ENCODE results near the gene MPND. TPM values are rescaled to one million over a fixed set of nuclear protein-coding genes. Genes with fewer than 3 reads are reported as not detected.
A peak's percentile ranks its signal among the peaks of the same experiment; 100 is the strongest.

The MPND gene
- total and polyA plus RNA-seq, 2 of the 13 experiments (the other 11 are each of a cell fraction or from before 2014, with no cell fraction given) = 10.8 to 15.8 TPM

DNA sequence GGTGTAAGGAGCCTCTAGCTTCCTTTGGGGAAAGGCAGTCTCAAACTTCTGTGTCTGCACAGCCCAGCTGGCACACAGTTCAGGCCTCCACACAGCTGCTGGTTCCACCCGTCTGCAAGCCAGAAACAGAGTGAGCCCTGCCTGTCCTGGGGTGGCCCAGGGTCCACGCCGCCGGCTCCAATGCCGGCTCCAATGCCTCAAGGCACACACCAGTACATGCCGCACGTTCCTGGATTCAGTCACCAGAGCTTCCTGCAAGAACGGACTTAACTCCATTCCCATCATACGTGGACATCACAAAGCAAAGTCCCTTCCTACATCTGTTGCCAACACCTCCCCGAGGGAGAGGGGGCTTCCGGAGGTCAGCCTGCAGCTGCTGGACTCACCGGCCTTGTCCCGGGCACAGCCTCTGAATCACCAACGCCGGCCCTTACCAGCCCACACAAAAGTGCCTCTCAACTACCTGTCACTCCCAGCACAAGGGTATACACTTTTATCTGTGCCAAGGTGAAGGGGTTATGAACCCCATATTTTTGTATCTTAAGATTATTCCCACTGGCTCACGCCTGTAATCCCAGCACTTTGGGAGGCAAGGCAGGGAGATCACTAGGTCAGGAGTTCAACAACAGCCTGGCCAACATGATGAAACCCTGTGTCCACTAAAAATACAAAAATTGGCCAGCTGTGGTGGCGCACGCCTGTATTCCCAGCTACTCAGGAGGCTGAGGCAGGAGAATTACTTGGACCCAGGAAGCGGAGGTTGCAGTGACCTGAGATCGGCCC is 48.5 kb downstream of the MPND start (continued):
- TF ChIP-seq FOXA1 (IDR thresholded peaks at IDR 0.05) = no peak
- TF ChIP-seq FOXA1 (CRISPR knock-in tag; IDR thresholded peaks at IDR 0.05) = no peak
- no peak for TF ChIP-seq KLF6 (CRISPR knock-in tag; IDR thresholded peaks at IDR 0.05)
- TF ChIP-seq, protein P1, sequence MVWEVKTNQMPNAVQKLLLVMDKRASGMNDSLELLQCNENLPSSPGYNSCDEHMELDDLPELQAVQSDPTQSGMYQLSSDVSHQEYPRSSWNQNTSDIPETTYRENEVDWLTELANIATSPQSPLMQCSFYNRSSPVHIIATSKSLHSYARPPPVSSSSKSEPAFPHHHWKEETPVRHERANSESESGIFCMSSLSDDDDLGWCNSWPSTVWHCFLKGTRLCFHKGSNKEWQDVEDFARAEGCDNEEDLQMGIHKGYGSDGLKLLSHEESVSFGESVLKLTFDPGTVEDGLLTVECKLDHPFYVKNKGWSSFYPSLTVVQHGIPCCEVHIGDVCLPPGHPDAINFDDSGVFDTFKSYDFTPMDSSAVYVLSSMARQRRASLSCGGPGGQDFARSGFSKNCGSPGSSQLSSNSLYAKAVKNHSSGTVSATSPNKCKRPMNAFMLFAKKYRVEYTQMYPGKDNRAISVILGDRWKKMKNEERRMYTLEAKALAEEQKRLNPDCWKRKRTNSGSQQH (CRISPR knock-in tag; IDR thresholded peaks at IDR 0.05; ENCODE audit: low read depth) = 0 out of 2 replicates have a peak, but pooled peaks have one; percentile 22
- TF ChIP-seq, protein P2, sequence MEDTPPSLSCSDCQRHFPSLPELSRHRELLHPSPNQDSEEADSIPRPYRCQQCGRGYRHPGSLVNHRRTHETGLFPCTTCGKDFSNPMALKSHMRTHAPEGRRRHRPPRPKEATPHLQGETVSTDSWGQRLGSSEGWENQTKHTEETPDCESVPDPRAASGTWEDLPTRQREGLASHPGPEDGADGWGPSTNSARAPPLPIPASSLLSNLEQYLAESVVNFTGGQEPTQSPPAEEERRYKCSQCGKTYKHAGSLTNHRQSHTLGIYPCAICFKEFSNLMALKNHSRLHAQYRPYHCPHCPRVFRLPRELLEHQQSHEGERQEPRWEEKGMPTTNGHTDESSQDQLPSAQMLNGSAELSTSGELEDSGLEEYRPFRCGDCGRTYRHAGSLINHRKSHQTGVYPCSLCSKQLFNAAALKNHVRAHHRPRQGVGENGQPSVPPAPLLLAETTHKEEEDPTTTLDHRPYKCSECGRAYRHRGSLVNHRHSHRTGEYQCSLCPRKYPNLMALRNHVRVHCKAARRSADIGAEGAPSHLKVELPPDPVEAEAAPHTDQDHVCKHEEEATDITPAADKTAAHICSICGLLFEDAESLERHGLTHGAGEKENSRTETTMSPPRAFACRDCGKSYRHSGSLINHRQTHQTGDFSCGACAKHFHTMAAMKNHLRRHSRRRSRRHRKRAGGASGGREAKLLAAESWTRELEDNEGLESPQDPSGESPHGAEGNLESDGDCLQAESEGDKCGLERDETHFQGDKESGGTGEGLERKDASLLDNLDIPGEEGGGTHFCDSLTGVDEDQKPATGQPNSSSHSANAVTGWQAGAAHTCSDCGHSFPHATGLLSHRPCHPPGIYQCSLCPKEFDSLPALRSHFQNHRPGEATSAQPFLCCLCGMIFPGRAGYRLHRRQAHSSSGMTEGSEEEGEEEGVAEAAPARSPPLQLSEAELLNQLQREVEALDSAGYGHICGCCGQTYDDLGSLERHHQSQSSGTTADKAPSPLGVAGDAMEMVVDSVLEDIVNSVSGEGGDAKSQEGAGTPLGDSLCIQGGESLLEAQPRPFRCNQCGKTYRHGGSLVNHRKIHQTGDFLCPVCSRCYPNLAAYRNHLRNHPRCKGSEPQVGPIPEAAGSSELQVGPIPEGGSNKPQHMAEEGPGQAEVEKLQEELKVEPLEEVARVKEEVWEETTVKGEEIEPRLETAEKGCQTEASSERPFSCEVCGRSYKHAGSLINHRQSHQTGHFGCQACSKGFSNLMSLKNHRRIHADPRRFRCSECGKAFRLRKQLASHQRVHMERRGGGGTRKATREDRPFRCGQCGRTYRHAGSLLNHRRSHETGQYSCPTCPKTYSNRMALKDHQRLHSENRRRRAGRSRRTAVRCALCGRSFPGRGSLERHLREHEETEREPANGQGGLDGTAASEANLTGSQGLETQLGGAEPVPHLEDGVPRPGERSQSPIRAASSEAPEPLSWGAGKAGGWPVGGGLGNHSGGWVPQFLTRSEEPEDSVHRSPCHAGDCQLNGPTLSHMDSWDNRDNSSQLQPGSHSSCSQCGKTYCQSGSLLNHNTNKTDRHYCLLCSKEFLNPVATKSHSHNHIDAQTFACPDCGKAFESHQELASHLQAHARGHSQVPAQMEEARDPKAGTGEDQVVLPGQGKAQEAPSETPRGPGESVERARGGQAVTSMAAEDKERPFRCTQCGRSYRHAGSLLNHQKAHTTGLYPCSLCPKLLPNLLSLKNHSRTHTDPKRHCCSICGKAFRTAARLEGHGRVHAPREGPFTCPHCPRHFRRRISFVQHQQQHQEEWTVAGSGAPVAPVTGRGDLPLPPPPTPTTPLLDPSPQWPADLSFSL (CRISPR knock-in tag; IDR thresholded peaks at IDR 0.05) = peak; percentile 68
- no peak for TF ChIP-seq ZNF549 (CRISPR knock-in tag; IDR thresholded peaks at IDR 0.05)
- no peak for TF ChIP-seq ZSCAN30 (CRISPR knock-in tag; IDR thresholded peaks at IDR 0.05)
- TF ChIP-seq ZFY (CRISPR knock-in tag; IDR thresholded peaks at IDR 0.05) = peak; percentile 50
- TF ChIP-seq ZNF451 (CRISPR knock-in tag; IDR thresholded peaks at IDR 0.05) = no peak
- no peak for TF ChIP-seq KAT7 (CRISPR knock-in tag; IDR thresholded peaks at IDR 0.05; ENCODE audit: borderline replicate concordance)
- peak; percentile 32 for TF ChIP-seq RBM22 (optimal IDR thresholded peaks at IDR 0.05; ENCODE audit: low read length)
- TF ChIP-seq ZNF598 (CRISPR knock-in tag; IDR thresholded peaks at IDR 0.05; ENCODE audit: borderline replicate concordance) = no peak
- 0 out of 2 replicates have a peak, but pooled peaks have one; percentile 55 for TF ChIP-seq PITX1 (CRISPR knock-in tag; IDR thresholded peaks at IDR 0.05)
- TF ChIP-seq, protein P3, sequence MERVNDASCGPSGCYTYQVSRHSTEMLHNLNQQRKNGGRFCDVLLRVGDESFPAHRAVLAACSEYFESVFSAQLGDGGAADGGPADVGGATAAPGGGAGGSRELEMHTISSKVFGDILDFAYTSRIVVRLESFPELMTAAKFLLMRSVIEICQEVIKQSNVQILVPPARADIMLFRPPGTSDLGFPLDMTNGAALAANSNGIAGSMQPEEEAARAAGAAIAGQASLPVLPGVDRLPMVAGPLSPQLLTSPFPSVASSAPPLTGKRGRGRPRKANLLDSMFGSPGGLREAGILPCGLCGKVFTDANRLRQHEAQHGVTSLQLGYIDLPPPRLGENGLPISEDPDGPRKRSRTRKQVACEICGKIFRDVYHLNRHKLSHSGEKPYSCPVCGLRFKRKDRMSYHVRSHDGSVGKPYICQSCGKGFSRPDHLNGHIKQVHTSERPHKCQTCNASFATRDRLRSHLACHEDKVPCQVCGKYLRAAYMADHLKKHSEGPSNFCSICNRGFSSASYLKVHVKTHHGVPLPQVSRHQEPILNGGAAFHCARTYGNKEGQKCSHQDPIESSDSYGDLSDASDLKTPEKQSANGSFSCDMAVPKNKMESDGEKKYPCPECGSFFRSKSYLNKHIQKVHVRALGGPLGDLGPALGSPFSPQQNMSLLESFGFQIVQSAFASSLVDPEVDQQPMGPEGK (CRISPR knock-in tag; IDR thresholded peaks at IDR 0.05) = peak; percentile 66; the same call in 1 of the 2 replicates
- TF ChIP-seq HNF4A (CRISPR knock-in tag; IDR thresholded peaks at IDR 0.05) = peak; percentile 74
- TF ChIP-seq, protein P4, sequence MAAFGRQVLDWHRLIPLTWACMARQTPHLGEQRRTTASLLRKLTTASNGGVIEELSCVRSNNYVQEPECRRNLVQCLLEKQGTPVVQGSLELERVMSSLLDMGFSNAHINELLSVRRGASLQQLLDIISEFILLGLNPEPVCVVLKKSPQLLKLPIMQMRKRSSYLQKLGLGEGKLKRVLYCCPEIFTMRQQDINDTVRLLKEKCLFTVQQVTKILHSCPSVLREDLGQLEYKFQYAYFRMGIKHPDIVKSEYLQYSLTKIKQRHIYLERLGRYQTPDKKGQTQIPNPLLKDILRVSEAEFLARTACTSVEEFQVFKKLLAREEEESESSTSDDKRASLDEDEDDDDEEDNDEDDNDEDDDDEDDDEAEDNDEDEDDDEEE (CRISPR knock-in tag; IDR thresholded peaks at IDR 0.05) = 0 out of 2 replicates have a peak, but pooled peaks have one; percentile 33
- peak; percentile 11; the same call in 1 of the 2 replicates for TF ChIP-seq NR2F2 (IDR thresholded peaks at IDR 0.05; ENCODE audit: borderline replicate concordance, low read depth)
- TF ChIP-seq BHLHE40 (IDR thresholded peaks at IDR 0.05; ENCODE audit: low read length) = peak; percentile 52
- no peak for TF ChIP-seq ZNF468 (CRISPR knock-in tag; IDR thresholded peaks at IDR 0.05)
- peak; percentile 52 for TF ChIP-seq RBM39 (IDR thresholded peaks at IDR 0.05; ENCODE audit: low read depth, low read length, poor library complexity, severe bottlenecking)

Data from HepG2 (cell line).